ENCODE measurements around the gene CNTNAP2.

DNA sequence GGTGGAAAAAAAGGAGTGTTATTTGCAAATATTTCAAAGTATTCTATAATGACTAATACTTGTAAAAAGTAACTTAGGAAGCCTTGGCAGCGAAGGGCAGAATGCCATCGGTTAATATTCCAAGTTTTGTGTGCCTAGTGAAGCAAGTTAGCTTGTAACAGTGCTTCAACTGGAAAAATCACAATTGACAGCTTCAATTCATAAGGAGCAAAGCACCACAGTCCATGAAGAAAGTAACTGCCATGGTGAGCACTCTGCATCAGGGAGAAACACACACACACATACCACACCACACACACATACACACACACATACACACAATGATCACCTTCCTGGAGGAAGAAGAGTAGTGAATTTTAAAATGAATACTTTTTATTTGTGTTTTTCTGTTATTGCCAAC lies 298.3 kb downstream of the CNTNAP2 start:
- TF ChIP-seq, protein P1, sequence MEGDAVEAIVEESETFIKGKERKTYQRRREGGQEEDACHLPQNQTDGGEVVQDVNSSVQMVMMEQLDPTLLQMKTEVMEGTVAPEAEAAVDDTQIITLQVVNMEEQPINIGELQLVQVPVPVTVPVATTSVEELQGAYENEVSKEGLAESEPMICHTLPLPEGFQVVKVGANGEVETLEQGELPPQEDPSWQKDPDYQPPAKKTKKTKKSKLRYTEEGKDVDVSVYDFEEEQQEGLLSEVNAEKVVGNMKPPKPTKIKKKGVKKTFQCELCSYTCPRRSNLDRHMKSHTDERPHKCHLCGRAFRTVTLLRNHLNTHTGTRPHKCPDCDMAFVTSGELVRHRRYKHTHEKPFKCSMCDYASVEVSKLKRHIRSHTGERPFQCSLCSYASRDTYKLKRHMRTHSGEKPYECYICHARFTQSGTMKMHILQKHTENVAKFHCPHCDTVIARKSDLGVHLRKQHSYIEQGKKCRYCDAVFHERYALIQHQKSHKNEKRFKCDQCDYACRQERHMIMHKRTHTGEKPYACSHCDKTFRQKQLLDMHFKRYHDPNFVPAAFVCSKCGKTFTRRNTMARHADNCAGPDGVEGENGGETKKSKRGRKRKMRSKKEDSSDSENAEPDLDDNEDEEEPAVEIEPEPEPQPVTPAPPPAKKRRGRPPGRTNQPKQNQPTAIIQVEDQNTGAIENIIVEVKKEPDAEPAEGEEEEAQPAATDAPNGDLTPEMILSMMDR (IDR thresholded peaks at IDR 0.05), result no peak
- no peak for TF ChIP-seq POLR2A (IDR thresholded peaks at IDR 0.05)

Measured in lower leg skin (tissue), 3 donors.